Activated CD4-positive, alpha-beta T cell treated with anti-CD3 and anti-CD28 coated beads, Interleukin-2, amount 50 U/mL, for 24 hours (primary cell): ENCODE results near the gene SOHLH1.

Experiments used
- DNase-seq, 2 donors: peaks; one replicate each; pipeline ENCODE4 v3.0.0-alpha.2; 2020; ENCODE audit warnings: low read depth in 1 of 2, low spot score in 1 of 2

Gene SOHLH1, protein sequence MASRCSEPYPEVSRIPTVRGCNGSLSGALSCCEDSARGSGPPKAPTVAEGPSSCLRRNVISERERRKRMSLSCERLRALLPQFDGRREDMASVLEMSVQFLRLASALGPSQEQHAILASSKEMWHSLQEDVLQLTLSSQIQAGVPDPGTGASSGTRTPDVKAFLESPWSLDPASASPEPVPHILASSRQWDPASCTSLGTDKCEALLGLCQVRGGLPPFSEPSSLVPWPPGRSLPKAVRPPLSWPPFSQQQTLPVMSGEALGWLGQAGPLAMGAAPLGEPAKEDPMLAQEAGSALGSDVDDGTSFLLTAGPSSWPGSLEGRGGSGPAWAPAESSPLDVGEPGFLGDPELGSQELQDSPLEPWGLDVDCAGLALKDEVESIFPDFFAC

GRCh38 chr9:135699440-135699839 lies at the start of gene SOHLH1:
TSS of gene SOHLH1 (minus strand) at chr9:135699481. CDS start at chr9:135699467, 14 bp downstream.
- no peak for DNase-seq

- no peak for DNase-seq
These were observed 49.4 kb upstream of the SOHLH1 start for GRCh38 chr9:135748676-135749075.

GRCh38 chr9:135747311-135747710 lies 48.0 kb upstream of the SOHLH1 start:
- DNase-seq, result no peak

GRCh38 chr9:135746565-135746964 lies 47.3 kb upstream of the SOHLH1 start:
- no peak for DNase-seq

GRCh38 chr9:135745686-135746324 lies 46.5 kb upstream of the SOHLH1 start:
- no peak for DNase-seq

DNA sequence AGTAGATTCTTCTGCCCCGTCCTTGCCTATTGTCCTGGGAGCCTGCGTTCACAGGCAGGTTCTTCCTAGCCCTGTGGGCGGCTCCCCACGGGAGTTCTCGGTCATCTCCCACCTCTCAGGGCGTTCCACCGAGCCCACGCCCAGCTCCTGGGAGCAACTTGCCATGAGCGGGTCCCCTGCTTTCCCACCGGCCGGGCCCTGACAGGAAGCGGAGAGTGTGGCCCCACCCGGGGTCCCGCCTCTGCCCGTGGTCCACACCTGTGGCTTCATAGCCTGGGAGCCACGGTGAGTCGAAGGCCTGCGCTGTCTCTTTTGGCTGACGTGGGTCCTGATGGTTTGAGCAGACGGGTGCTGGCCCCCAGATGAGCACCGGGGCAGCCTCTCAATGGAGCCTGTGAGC lies 45.9 kb upstream of the SOHLH1 start:
- no peak for DNase-seq

DNA sequence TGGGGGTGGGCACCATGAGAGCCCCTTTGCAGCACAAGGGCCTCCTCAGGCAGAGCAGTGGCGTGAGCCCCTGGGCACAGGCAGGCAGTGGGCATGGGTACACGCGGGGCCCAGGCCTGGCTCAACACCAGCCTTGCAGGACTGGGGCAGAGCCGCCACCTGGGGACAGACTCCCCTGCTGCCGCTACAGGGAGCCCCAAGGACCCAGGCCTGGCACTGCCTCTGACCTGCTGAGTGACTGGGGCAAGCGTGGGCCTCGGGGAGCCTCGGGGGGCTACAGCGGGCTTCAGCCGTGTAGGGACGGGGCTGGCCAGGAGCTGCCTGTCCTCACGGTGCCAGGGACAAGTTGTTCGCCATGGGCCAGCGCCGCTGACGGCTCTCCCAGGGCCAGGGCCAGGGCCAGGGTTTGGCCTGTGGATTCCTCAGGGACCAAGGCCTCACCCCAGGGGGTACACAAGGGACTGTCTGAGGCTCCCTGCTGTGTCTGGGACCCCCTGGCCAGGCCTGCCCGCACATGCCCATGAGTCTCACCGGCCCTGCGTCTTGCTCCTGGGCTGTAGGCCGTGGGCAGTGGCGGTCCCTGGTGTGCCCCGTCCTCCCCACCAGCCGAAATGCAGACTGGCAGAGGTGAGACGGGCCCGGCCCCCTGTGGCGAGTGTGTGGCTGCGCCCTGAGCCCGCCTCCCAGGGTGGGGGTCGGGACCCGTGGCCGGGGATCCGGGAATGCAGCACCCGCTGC lies 45.2 kb upstream of the SOHLH1 start:
- DNase-seq, result no peak

DNA sequence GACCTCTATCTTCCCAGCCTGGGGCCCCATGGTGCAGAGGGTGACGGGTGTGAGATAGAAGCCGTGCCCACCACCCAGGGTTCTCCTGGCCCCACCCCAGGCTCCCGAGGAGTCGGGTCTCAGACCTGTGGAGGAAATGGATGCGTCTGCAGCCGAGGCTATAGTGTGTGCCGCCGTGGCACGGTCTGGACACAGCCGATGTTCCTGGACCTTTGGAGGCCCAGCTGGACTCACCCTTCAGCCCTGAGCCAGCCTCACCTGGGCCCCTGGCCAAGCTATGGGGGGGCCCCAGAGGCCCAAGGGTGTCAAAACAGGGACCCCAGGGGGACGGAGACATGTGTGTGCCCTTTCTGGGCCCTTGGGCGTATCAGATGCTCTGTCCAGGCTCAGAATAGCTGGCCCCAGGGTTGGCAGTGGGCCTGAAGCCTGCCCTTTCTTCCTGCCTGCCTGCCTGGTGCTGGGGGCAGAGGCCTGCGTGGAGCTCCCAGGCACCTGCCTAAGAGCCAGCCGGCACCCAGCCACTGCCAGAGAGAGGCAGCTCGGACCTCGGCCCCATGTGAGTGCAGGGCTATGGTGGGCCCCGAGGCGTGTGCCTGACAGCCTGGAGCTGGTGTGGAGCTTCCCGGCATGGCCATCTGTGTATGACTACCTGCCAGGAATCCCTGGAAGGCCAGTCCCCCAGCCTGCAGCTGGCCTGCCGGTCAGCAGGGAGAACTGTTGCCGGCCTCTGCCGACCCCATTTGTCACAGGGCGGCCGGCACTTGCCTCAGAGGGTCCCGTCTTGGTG lies 44.5 kb upstream of the SOHLH1 start:
- no peak for DNase-seq

DNA sequence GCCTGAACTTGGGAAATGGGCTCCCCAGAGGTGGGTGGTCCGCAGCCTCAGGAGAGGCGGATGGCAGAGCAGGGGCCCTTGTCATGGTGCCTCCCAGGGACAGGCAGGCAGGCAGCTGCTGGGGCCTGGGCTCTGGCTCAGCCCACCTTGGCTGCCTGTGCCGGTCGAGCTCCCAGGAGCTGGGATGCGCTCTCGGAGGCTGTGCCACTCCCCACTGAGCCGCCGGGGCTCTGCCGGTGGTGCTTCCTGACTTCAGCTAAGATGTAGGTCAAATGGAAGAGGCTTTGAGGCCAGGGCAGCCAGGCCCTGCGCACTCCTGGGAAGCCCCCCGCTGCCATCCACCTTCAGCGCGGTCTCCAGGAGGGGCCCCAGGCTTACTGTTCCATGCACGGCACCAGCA lies 43.7 kb upstream of the SOHLH1 start:
- no peak for DNase-seq

GRCh38 chr9:135741276-135742219 lies 42.3 kb upstream of the SOHLH1 start:
- DNase-seq, result no peak

GRCh38 chr9:135739271-135740220 lies 40.3 kb upstream of the SOHLH1 start:
- no peak for DNase-seq

DNA sequence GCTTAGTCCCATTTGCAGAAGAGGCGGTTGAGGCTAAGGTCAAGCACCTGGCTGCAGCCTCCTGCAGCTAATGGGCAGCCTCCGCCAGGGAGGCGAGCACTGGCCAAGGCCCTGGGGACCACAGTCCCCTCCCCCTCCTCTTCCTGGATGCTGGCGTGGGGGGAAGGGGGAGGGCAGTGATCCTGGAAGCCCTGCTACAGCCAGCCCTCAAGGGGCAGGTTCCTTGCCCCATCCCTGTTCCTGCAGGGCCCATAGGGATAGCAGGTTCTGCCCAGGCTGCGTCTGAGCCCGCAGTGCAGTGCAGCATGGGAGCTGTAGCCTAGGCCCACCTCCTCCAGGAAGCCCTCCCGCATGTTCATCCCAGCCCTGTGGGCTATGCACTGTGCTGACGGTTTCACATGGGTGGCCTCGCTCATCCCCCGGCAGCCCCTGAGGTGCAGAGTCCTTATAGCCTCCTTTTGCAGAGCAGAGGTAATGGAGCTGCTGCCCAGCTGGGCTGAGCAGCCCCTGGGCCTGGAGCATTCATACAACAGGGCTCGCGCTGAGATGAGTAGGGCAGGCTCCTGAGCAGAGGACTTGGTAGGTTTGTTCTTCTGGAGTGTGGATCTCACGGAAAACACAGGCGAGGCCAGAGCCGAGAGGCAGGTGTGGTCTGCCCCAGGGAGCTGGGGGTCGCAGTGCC lies 38.7 kb upstream of the SOHLH1 start:
- DNase-seq, result no peak

DNA sequence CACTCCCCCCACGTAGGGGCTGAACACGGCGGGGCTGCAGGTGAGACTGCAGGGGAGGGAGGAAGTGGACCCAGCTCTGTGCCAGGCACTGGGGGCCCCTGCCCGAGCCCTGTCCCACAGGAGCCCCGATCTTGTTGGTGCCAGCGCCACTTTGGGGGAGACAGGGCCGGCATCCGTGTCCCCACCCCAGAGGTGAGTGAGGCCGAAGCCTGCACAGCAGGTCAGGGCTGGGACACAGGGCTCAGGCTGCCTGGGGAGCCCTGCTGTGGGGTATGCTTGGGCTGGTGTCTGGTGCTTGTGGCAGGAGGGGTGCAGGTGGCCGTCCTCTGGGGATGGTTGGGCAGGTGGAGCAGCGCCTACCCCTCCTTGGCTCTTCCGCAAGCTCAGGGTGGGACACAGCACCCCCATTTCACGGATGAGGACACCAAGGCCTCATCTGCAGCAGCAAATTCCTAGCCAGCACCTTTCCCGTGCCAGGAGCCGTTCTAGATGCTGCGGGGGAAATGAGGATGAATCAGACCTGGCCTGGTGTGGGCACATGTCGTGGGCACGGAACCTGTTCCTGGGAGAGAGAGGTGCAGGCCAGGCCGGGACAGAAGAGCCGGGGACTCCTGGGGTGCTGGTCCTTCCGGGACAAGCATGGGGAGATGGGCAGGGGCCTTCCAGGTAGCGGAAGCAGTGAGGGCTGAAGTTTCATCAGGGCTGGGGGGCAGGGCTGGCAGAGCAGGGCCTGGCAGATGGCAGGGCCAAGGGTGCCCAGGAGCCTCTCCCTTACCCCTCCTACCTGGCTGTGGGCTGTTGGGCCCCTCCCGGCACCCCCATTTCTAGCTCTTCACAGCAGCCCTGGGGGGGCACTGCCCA lies 37.9 kb upstream of the SOHLH1 start:
- DNase-seq, result no peak

DNA sequence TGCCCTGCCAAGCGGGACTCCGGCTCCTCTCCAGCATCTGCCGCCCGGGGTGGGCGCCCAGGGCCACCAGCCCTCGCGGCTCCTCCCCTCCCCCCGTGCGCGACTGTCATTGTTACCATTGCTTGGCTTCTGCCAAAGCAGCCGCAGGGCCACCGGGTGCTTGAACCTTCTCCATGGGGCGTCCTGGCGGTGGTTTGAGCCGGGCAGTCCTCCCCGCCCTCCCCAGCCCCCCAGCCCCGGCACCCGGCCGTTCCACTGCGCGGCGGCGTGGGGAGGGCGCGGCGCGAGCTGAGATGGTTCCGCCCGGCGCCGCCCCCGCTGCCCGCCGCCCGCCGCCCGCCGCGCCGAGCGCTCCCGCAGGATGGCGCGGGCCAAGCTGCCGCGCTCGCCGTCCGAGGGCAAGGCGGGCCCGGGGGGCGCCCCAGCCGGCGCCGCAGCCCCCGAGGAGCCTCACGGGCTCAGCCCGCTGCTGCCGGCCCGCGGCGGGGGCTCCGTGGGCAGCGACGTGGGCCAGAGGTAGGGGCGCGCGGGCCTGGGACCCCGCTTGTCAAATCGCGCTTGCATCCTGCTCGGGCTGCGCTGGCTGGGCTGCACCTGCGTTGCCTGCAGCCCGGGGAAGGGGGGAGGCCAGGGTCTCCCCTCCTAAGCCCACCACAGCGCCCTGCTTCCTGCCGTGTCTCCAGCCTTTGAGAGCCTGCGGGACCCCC lies 37.1 kb upstream of the SOHLH1 start:
- no peak for DNase-seq

DNA sequence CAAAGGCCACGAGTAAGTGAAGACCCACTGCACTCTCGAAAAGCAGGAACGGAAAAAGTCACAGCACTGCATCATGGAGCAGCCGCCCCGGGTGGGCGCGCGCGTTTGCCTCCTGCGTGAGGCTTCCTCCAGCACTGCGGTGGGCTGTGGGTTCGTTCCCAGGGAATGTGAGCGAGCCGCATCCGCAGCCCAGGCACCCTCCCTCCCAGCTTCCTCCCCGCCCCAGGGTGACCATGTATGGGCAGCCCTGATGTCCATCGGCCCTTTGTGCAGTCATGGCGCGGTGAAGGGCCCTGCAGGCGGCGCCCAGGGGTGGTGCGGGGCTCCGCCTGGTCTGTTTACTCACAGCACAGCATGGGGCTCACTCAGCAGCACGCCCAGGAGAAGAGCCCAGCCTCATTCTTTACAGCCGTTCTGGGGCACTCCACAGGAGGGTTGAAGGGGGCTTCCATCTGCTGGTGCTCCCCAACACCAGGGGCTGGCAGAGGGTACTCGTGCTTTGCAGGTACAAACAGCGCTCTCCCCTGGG lies 35.4 kb upstream of the SOHLH1 start:
- DNase-seq, result no peak

DNA sequence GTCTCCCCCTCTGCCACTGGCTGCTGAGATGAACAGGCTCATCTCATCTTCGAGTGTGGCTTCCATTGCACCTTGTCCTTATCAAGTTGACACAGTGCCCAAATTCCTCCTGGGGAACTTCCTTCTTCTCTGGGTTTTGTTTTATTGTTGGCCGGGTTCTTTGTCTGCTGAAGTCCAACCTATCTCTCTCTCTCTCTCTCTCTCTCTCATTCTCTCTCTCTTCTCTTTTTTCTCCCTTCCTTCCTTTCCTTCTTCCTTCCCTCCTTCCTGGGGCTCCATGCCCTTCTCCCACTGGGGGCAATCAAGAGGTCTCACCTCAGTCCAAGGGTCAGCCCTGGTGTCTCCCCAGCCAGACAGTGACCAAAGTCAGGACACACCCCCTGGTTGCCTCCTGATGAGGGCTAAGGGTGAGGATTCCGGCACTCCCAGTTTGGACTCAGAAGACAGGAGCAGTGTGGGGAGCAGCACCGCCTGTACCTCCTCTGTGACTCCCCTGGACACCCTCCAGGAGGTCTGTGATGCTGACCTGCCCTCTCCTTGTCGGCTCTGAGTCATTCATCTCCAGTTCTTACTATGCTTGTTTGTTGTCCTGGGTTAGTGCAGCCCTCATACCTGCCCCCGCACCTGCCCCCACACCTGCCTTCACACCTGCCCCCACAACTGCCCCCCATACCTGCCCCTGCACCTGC lies 33.4 kb upstream of the SOHLH1 start:
- DNase-seq, result no peak
